ENCODE measurements around the gene NEU1. TPM values are rescaled to one million over a fixed set of nuclear protein-coding genes. Genes with fewer than 3 reads are reported as not detected.

Gene NEU1
- total RNA-seq, 3 donors from 2014 or later (not counting 1 experiment from before 2014, with no cell fraction given), result 36.1 to 69.6 (median 51.5) TPM

GRCh38 chr6:31900917-31901414 lies 38.3 kb upstream of the NEU1 start:
- intact Hi-C loops (cut with micrococcal nuclease), result no loop called here
- H3K27ac Mint-ChIP-seq, result no peak overlapping the region
- Histone ChIP-seq H3K4me1 (ENCODE audit: control insufficient read depth, insufficient read depth, low read length) (peaks cover 54% of the 10 kb centered on the region), H3K9me3 (ENCODE audit: control insufficient read depth, insufficient read depth, low read length) (no peaks in the 10 kb centered on the region), H3K27ac (ENCODE audit: low read length) (peak overlapping the region; percentile 17), H3K27me3 (ENCODE audit: control insufficient read depth, insufficient read depth, low read length) (no peaks in the 10 kb centered on the region), H3K4me3 (ENCODE audit: low read length) (peak overlapping the region; percentile 40), H3K36me3 (ENCODE audit: control insufficient read depth, insufficient read depth, low read length) (peaks cover 2% of the 10 kb centered on the region)
- no peak for TF ChIP-seq CTCF (IDR thresholded peaks at IDR 0.05)
- 82% methylated on average over 29 of the region's 29 CpGs for WGBS (ENCODE audit: insufficient coverage)
- peak overlapping the region; percentile 31 for H3K4me3 Mint-ChIP-seq
- DNase-seq (peak in 1 of 2 donors; percentile 32), ATAC-seq (no peak)
- H3K9me3 Mint-ChIP-seq, result no peaks in the 10 kb centered on the region
- H3K36me3 Mint-ChIP-seq, result no peaks in the 10 kb centered on the region
- H3K27me3 Mint-ChIP-seq (ENCODE audit: low read depth in 2 of 2), result no peaks in the 10 kb centered on the region
- H3K4me1 Mint-ChIP-seq, result peaks cover 33 to 50% of the 10 kb centered on the region in 2 donors

GRCh38 chr6:31899882-31900722 lies 37.5 kb upstream of the NEU1 start:
- WGBS (ENCODE audit: insufficient coverage), result 49% methylated on average over 44 of the region's 49 CpGs
- peak; percentile 34 to 45 for DNase-seq
- peak overlapping the region in 1 of 2 donors; percentile 95 for H3K27ac Mint-ChIP-seq
- Histone ChIP-seq H3K27ac (ENCODE audit: low read length) (no peak overlapping the region), H3K4me3 (ENCODE audit: low read length) (no peak overlapping the region), H3K27me3 (ENCODE audit: control insufficient read depth, insufficient read depth, low read length) (no peaks in the 10 kb centered on the region), H3K4me1 (ENCODE audit: control insufficient read depth, insufficient read depth, low read length) (peaks cover 54% of the 10 kb centered on the region), H3K9me3 (ENCODE audit: control insufficient read depth, insufficient read depth, low read length) (no peaks in the 10 kb centered on the region), H3K36me3 (ENCODE audit: control insufficient read depth, insufficient read depth, low read length) (peaks cover 2% of the 10 kb centered on the region)
- no peaks in the 10 kb centered on the region for H3K9me3 Mint-ChIP-seq
- no peak for TF ChIP-seq CTCF (IDR thresholded peaks at IDR 0.05)
- peaks cover 33 to 50% of the 10 kb centered on the region in 2 donors for H3K4me1 Mint-ChIP-seq
- no peaks in the 10 kb centered on the region for H3K27me3 Mint-ChIP-seq (ENCODE audit: low read depth in 2 of 2)
- H3K4me3 Mint-ChIP-seq, result peak overlapping the region; percentile 72
- ATAC-seq, result no peak
- intact Hi-C loops (cut with micrococcal nuclease), result loop anchor here (5.0 kb wide), 1 partner anchor 57 kb away; the partner anchor contains the start of genes NELFE and SKIC2
- H3K36me3 Mint-ChIP-seq, result no peaks in the 10 kb centered on the region

GRCh38 chr6:31899215-31899614 lies 36.6 kb upstream of the NEU1 start:
- Mint-ChIP-seq H3K27ac (peak overlapping the region in 1 of 2 donors; percentile 95), H3K4me1 (peaks cover 33 to 50% of the 10 kb centered on the region in 2 donors), H3K36me3 (no peaks in the 10 kb centered on the region), H3K27me3 (ENCODE audit: low read depth in 2 of 2) (no peaks in the 10 kb centered on the region), H3K9me3 (no peaks in the 10 kb centered on the region), H3K4me3 (peak overlapping the region; percentile 97)
- H3K36me3 ChIP-seq (ENCODE audit: control insufficient read depth, insufficient read depth, low read length), result peaks cover 4% of the 10 kb centered on the region
- H3K27ac ChIP-seq (ENCODE audit: low read length), result no peak overlapping the region
- no peaks in the 10 kb centered on the region for H3K9me3 ChIP-seq (ENCODE audit: control insufficient read depth, insufficient read depth, low read length)
- no peak for TF ChIP-seq CTCF (IDR thresholded peaks at IDR 0.05)
- no peaks in the 10 kb centered on the region for H3K27me3 ChIP-seq (ENCODE audit: control insufficient read depth, insufficient read depth, low read length)
- no peak overlapping the region for H3K4me3 ChIP-seq (ENCODE audit: low read length)
- ATAC-seq (no peak), DNase-seq (no peak)
- 67% methylated on average over 5 of the region's 5 CpGs for WGBS (ENCODE audit: insufficient coverage)
- intact Hi-C loops (cut with micrococcal nuclease), result loop anchor here (5.0 kb wide), 1 partner anchor 58 kb away; the partner anchor contains the start of genes NELFE and SKIC2
- peaks cover 54% of the 10 kb centered on the region for H3K4me1 ChIP-seq (ENCODE audit: control insufficient read depth, insufficient read depth, low read length)
